NK-92 (cell line): ENCODE data around the gene MTOR.
"Not testable (repeated sequence)": the region's sequence is repeated elsewhere in the genome, so short reads cannot be mapped to it uniquely, and the experiment has no call there.

Source experiments
- DNase-seq: peaks from one replicate; lab custom pipeline; 2025; ENCODE audit not compliant: unreplicated experiment; lab: John Stamatoyannopoulos, UW

The MTOR gene

GRCh38 chr1:11281518-11282331, 19.4 kb upstream of the MTOR start:
- no peak for DNase-seq

DNA sequence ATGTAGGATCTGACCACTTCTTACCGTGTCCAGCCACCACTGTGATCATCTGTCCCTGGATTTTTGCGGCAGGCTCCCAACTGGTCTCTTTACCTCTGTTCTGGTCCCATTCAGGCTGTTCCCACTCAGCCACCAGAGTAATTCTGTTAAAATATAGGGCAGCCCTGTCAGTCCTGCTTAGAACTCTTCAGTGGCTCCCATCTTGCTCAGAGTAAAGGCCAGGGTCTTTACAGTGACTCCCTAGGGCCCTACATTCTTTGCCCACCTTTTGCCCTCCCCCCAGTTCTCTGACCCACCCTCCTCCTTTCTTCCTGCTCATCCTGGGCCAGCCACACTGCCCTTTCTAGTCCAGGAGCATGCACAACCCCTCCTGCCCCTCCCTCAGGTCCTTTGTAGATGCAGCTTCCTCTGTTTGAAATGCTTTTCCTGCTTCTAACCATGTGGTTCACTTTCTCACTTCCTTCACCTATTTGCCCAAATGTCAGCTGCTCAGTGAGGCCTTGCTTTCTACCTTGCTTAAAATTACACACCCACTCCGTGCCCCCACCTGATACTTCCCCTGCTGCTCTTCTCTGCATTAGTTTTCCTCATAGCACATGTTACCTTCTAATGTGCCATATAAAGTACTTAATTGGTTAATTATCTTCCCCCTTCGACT, 18.5 kb upstream of the MTOR start:
- DNase-seq: no peak

- no peak for DNase-seq
Observed at GRCh38 chr1:11279630-11280029, 17.3 kb upstream of the MTOR start.

- DNase-seq: no peak
Observed at GRCh38 chr1:11279152-11279551, 16.8 kb upstream of the MTOR start.

- DNase-seq: no peak
Observed at GRCh38 chr1:11273595-11274234, 11.4 kb upstream of the MTOR start.

GRCh38 chr1:11272832-11273594, 10.7 kb upstream of the MTOR start, which contains the start of gene UBIAD1:
UBIAD1 (plus strand) TSS chr1:11273198; CDS start chr1:11273532, 334 bp downstream.
- DNase-seq: no peak

DNA sequence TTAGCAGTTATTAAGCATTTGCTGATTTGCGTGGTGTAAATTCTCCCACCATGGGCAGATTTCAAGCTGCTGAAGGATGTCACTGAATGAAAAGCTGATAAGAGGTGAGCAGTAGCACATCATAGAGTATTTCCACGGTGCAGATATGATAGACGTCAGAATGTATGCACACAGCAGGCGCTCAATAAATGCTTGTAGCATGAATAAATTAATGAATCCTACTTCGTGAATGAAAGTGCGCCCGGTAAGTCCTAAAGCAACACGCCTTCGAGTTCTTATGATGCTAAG, 10.1 kb upstream of the MTOR start:
- no peak for DNase-seq

DNA sequence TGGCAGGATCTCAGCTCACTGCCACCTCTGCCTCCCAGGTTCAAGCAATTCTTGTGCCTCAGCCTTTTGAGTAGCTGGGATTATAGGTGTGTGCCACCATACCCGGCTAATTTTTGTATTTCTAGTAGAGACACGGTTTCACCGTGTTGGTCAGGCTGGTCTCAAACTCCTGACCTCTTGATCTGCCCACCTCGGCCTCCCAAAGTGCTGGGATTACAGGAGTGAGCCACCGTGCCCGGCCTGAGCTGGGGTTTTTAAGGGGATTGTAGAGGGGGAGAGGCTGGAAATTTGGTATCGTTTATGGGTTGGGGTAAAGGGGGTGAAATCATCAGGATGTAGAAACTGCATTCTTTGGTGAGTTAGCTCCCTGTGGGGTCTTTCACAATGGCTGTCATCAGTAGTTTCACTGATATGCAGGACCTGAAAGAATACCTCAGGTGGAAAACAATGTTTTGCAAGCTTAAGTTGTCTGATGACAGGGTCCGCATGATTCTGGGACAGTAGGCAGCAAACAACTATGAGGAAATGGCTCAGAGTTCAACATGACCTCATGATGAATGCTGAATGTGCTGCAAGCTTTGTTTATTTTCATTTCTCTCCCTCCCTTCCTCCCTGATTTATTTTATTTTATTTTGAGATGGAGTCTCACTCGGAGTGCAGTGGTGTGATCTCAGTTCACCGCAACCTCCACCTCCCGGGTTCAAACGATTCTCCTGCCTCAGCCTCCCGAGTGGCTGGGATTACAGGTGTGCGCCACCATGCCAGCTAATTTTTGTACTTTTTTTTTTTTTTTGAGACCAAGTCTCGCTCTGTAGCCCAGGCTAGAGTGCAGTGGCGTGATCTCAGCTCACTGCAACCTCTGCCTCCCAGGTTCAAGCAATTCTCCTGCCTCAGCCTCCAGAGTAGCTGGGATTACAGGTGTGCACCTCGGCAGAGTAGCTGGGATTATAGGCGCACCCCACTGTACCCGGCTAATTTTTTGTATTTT, 5.3 kb upstream of the MTOR start:
- not testable (repeated sequence) for DNase-seq

DNA sequence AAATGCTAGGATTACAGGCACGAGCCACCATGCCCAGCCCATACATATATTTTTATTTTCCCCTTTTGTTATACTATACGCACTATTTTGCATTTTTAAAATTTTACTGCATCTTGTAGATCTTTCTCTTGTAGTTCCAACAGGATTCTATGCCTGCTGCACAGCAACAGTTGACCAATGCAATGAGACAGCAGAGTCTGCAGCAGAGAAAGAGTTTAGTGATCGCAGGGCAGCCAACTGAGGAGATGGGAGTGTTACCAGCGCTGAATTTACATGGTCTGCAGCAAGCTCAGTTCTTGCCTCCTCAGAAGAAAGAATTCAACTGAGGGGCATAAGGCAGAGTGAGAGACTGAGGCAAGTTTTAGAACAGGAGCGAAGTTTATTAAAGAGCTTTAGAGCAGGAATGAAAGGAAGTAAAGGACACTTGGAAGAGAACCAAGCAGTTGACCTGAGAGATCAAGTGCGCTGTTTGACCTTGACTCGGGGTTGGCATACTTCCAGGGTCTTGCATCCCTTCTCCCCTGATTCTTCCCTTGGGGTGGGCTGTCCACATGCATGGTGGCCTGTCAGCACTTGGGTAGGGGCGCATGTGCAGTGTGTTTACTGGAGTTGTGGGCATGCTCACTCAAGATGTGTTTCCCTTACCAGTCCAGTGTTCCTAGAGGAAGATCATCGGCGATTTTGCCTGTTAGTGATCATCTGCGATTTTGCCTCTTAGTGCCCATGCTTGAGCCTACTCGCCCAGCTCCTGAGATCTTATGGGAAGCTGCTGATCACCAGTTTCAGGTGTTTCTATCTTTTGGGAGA, 4.1 kb upstream of the MTOR start:
- DNase-seq: no peak

DNA sequence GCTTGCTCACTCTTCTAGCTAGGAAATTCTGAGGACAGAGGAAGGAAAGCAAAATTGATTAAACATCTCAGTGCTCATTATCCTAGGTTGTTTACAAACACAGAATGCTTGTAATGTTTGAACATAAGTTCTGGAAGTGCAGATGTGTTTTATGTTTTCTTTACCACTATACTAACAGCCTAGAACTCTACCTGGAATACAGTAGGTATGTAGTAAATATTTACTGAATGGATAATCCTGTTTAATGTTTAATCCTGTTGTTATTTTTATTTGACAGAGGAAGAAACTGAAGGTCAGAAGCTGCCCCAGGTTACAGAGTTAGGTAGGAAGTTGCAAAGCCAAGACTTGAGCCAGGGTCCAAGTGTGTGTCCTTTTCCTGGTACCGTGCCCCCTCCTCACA, 6.1 kb downstream of the MTOR start:
- no peak for DNase-seq

DNA sequence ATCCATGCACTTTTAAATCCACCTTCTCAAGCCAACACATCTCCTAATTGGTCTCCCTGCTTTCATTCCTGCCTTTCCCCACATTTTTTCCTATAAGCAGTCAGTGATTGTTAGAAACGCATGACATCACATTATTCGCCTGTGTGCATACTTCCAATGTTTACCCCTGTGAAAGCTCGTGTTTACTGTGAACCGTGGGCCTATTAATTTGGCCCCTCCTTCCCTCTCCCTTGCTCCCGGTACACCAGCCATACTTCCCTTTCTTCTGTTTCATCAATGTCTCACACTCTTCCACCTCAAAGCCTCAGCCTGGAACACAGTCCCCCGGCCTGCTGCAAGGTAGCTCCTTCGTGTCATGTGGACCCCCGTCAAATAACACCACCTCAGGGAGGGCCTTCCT, 9.1 kb downstream of the MTOR start:
- no peak for DNase-seq

- DNase-seq: no peak
Observed at GRCh38 chr1:11252538-11252937, 9.8 kb downstream of the MTOR start.

- no peak for DNase-seq
Observed at GRCh38 chr1:11248169-11248568, 14.2 kb downstream of the MTOR start.

- DNase-seq: no peak
Observed at GRCh38 chr1:11245904-11246719, 16.2 kb downstream of the MTOR start.

DNA sequence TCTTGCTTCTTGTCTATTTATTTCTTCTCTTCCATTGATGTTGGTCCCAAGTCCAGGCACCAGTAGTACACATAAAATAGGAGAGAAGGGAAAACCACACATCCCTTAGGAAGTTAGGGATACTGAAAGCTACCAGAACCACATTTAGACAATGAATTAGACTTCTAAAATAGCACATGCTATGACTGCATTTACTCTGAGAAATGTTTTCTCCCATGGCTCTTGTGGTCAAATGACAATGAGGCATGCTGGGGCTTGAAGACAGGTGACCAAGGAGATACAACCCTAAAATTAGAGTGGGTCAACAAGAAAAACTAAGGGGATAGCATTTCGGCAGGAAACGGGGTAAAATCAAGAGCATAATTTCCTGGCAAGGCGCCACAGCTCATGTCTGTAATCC, 17.1 kb downstream of the MTOR start:
- DNase-seq: no peak

DNA sequence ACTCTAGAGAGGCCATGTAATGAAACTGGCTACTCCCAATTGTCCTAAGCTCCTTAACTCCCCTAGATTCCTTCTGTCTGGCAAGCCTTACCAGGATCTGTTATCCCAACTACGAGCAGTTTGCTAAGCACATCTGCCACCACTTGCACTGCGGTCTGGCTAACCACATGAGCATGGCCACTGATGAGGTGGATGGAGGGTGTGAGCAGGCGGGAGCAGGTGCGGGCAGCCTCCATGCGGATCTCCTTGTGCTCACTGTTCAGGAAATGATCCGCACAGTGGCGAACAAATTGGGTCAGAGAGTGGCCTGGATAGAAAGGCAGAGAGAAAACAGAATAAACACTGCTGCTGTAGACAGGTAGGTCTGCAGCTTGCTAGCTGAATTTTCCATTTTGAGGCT, 24.0 kb downstream of the MTOR start:
- no peak for DNase-seq

DNA sequence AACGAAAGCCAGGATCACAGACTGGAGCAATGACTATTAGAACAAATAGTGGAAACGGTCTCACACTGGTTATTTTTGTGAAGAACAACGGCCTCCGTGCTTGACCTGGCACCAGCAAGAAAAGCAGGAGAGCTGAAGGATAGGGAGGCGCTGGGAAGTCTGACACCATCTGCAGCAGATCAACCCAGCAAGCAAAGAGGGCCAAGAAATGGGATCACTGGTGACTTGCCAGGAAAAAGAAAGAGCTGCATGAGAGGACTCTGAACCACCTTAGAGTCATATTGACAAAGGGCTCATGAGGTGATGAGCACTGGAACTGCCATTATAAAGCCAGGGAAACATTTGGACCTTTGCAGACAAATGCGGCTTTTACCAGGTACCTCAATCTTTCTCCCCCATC, 25.0 kb downstream of the MTOR start:
- no peak for DNase-seq

GRCh38 chr1:11233208-11233607, 29.1 kb downstream of the MTOR start:
- DNase-seq: no peak

DNA sequence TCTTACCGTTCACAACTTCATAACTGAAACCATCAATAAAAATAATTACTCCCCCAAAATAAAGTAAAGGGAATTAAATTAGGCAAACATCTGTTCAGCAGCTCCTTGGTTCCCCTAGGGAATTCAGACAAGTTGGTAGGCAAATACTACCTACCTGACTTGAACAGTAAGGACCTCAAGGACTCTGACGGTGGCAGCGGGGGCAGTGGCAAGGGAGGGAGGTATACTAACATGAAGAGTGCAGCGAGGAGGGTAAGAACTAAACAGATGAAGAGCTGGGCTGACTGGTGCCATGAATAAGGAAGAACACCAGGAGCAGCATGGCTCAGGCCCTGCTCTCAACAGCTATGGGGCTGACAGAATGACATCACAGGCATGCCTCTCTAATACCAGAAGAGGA, 33.1 kb downstream of the MTOR start:
- DNase-seq: no peak
